Activated naive CD4-positive, alpha-beta T cell treated with Interleukin-2 at 50 U/mL for 16 hours (primary cell): ENCODE measurements around the gene C1R.
"Not testable (repeated sequence)": the region's sequence is repeated elsewhere in the genome, so short reads cannot be mapped to it uniquely, and the experiment has no call there.

Experiments
- DNase-seq: peaks from one replicate; pipeline ENCODE4 v3.0.0-alpha.2; 2020

The C1R gene

DNA sequence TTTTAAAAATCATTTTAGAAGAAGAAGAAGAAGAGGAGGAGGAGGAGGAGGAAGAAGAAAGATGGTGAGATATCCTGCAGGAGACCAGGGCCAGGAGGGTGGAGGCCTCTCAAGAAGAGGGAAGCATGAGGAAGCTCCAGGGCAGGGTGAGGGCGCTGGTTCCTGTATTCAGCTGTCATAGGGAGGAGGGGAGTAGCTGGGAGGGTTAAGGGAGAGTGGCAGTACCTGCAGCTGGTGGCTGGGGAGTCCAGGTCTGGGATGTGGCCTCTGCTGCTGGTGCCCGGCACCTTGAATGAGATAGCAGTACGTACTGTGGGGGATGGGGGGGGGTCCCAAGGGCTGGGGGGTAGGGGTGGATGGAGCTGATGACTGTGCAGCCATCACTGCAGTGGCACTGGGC is 26.6 kb upstream of the C1R start:
- DNase-seq = no peak

DNA sequence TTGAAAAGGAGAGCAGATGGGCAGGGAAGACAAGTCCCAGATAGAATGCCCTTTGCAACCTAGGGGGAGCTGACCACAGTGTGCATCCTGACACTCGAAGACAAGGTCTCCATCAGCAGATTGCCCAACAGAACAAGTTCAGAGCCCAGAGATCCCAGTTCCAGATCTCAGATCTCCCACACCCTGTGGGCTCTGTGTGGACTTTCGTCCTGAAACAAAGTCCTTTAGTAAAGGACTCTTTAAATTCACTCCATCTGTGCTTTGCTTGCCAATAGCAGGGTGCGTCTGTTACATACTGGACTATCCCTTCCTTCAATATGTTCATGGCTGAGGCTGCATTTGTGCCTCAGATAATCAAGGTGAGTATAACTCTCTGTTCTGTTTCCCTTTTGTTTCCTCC is 25.4 kb upstream of the C1R start:
- DNase-seq = no peak

DNA sequence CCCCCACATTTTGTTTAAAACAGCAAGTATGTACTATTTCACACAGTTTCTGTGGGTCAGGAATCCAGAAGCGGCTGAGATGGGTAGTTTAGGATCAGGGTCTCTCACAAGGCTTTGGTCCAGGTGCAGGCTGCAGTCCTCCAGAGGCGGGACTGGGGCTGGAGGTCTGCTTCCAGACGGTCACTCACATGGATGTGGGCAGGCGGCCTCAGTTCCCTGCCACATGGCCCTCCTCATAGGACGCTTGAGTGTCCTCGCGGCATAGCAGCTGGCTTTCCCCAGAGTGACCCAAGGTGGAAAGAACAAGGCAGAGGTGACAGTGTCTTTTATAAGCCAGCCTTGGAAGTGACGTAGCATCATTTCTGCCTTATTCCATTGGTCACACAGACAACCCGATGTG is 24.7 kb upstream of the C1R start:
- no peak for DNase-seq

DNA sequence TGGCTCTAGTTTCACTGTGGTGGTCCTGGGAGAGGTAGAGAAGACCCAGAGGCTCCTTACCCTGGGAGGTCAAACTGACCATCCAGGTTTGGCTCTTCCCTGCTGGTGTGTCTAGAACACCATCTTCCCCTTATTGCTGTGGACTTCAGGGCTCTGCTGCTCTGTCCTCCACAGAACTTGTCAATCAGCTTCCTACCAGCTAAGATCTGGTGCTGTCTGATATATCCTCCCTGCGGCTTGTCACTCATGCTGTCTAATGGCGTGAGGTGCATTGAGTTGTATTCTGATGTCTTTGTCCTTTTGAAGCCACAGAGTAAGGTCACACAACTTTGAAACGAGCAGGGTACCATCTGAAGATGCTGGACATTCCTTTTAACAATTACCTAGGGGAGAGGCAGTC is 24.0 kb upstream of the C1R start:
- DNase-seq = no peak

DNA sequence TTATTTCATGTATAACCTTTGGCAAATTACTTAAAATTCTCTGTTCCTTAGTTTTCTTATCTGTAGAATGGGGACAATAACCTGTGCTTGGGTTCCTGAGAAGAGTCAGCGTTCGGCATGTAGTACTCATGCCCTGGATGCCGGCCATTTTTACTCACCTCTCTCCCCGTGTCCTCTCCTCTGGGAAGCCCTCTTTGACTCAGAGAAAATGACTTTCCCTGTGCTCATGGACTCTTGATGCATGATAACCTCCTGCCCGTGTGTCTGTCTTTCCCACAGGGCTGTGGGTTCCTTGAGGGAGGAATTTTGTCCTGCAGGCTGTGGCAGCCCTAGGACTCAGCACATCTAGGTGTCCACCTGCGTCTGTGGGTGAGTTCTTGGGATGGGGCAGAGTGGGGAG is 22.6 kb upstream of the C1R start:
- DNase-seq = no peak

DNA sequence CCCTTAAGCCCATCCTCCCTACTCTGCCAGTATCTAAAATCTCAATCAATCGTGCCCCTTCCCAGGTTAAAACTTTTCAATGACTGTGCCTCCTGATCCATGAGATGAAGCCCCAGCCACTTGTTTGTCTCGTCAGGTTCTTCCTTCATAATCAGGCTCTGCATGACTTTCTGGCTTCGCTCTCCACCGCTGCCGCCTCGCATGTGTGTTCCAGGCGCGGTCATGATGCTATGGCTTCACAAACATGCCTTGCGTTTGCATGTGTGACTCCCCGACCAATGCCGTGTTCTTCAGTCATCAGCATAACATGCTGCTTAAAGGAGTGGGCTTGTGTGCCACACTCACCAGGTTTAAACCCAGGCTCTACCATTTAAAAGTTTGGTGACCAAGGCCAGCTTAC is 21.8 kb upstream of the C1R start:
- DNase-seq = no peak

DNA sequence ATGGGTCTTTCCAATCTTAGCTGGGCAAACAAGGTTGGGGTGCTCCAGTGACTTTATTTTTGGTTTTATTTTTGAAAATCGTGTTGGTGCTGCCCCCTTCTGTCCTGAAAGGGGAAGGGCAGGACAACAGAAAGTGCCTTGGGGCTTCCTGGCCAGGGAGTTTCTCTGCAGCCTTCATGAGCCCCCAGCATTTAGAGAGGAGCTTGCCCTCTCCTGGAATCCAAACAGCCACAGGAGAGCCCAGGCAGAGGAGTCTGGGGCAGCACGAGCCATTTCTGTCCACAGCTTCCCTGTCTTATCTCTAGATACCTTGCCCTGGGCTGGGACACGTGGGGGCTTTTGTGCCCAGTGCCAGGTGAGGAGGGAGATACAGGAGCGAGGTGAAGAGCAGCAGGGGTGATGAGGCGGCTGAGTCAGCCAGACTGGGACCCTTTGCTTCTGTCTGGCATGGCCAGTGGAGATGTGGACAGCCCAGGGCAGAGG is 21.2 kb upstream of the C1R start:
- DNase-seq = peak; percentile 33

DNA sequence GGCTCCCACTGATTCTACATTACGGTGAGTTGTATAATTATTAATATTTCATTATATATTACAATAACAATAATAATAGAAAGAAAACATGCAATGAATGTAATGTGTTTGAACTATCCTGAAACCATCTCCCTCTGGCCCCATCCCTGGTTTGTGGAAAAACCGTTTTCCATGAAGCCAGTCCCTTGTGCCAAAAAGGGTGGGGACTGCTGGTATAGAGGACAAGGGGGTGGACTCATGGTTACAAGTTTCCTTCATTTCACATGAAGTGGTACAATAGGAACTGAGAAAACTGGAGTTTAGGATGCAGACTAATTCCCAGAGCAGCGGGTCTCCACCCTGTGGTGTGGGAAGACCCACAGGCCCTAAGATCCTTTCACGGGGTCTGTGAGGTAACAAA is 19.8 kb upstream of the C1R start:
- DNase-seq = no peak

DNA sequence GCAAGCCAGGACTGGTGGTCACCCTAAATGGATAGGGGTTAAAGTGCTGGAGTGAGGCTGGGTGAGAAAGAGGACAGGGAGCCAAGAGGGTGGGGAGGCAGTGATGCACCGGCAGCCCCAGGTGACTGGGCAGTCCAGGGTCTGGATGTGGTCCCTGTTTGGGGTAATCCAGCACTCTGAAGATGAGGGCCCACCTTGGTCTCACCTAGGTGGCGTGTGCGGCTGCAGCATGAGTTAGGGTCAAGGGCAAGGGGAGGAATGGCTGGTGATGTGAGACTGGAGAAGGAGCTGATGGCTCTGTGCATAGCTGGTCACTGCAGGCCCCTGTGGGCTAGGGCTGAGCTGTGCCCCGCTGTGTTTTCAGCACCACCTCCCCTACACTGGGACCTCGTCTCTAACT is 18.4 kb upstream of the C1R start:
- DNase-seq = no peak

DNA sequence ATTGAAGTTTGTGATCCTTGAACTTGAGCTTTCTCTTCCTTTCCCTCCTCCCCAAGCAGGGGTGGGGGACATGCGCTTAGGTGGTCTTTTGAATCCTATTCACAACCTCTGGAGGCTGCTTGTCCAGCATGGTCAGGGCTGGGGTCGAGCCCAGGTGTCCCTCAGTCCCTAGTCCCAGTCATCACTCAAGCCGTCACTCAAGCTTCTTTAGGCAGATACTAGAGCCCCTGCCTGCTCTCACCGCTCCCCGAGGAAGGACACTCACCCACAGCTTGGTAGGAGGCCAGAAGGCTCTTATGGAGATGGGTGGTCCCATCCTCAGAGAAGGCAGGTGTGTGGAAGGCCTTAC is 17.3 kb upstream of the C1R start:
- no peak for DNase-seq

DNA sequence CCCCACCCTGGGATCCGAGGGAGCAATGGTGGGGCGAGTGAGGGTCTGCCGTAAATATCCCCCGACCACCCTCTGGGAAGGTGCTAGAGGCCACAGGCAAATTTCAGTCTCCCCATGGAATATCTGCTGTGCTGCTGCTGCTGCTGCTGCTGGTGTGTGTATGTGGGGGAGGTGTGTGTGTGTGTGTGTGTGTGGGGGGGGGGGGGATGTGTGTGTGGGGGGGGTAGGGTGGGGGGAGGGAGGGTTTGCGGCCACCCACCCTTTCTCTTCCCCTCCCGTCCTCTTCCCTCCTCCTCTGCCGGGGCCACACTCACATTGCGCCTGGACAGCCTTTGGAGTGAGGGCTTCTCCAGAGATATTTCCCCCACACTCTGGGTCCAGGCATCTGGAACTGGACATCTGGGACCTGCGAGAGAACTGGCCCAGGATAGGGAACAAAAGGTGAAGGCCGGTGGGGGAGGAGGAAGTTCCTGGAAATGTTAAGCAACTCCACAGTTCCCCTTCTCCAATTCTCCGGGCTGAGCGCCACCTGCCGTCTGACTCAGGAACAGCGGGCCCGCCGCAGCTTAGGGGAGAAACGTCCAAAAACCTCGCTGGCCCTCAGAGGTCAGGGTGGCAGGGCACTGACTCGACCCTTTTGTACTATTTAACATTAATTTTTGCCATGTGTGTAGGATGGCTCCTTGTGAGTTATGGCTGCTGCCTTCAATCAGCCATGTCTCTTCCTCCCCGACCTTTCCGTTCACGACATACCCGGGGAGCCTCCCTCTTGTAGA is 16.7 kb upstream of the C1R start, which contains the start of gene C1RL:
Gene C1RL, minus strand, starts transcription at position 419 of the 776 bp plus-strand sequence. Its CDS starts 34 bp downstream, at position 385.
- peak; percentile 87 for DNase-seq

DNA sequence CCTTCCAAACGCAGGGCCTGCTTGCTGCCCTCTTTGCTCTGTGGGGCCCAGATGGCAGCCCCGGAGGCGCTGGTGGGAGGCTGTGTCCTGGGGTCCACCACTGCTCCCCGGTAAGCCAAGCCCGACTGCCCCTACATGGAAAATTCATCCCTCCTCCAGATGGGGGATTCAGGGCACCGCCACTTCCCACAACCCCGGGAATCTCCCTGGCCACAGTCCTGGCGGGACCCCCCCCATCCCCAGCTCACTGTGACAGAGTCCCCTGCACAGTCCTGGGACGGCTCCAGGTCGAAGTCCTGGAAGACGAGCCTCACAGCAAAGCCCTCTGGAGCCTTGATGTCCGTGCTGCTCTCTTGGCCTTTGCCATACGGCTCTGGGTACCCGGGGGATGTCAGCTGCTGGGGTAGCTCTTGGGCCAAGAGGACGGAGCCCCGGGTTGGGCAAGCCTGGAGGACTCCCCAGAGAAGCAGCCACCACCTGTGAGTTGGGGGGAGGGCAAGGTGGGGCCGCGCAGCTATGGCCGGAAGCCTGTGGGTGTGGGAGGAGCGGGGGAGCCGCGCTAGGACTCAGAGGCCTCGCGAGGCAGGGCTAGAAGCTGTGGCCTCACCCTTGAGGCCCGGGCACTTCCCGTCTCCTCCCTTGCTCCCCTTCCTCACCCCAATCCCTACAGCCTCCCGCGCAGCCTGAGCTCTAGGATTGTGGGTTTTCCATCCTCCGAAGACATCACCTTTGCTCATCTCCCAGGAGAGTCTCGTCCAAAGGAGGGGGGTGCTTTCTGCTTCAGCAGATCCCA is 16.0 kb upstream of the C1R start:
- peak; percentile 77 for DNase-seq

DNA sequence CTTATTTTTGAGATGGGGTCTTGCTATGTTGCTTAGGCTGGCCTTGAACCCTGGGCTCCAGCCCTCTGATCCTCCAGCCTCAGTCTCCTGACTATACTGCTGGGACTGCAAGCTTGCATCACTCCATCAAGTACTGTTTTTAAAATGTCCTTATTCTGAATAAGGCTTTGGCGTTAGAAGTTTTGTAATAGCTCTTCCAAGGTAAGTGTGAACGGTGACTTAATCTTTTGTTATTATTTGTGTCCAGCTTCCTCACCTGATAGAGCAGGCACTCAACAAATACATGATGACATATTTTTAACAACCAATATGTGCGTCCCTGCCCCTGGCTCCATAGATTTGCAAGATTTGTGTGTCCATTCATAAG is 15.4 kb upstream of the C1R start:
- DNase-seq = peak; percentile 6

DNA sequence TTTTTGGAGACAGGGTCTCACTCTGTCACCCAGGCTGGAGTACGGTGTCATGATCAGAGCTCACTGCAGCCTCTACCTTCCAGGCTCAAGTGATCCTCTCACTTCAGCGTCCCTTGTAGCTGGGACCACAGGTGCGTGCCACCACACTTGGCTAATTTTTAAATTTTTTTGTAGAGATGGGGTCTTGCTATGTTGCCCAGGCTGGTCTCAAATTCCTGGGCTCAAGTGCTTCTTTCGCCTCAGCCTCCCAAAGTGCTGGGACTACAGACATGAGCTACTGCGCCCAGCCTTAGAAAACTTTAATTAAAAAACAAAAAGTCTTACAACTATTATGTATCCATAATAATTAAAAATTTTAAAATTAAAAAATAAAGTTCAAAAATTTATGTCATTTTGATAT is 14.9 kb upstream of the C1R start:
- not testable (repeated sequence) for DNase-seq

DNA sequence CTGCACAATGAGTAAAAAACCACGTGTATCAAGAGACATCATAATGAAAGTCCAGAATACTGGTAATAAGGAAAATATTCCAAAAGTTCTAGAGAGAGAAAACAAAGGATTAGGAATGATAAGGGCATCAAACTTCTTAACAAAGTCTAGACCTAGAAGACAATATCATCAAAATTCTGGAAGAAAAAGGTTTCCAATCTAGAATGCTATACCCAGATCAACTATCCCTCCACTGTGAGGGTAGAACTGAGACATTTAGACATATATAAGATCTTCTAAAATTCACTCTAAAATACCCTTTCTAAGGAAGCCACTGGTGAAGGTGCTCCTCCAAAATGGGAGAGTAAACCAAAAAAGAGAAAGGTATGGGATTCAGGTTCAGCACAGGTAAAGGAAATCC is 13.8 kb upstream of the C1R start:
- no peak for DNase-seq

DNA sequence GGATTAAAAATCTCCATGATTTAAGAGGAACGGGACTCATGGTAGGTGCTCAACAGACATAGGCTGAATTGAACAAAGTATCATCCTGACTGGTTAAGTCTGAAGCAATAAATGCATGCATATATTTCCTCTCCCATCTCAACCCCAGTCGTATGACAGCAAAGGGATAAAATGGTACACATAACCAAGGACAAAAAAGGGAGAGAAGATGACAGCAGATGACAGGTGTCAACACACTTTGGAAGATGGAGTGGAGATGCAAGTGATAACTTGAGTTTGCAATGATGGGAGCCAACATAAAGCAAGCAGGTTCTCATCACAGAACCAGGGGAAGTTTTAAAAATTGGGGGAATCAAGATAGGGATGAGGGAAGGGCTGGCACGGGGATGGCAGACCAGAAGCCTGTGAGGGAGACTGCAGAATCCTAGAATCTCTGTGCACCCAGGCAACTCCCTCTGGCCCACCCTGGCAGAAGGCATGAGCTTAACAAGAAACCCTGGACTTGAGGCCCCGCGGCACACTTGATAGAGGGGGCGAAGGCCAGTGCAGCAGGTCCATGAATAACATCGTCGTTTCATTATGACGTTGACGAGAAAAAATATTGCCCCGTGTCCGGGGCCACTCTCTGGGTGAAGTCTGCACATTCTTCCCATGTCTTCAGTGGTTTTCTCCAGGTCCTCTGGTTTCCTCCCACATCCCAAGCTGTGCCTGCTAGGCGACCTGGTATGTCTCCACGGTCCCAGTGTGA is 11.8 kb upstream of the C1R start:
- no peak for DNase-seq

DNA sequence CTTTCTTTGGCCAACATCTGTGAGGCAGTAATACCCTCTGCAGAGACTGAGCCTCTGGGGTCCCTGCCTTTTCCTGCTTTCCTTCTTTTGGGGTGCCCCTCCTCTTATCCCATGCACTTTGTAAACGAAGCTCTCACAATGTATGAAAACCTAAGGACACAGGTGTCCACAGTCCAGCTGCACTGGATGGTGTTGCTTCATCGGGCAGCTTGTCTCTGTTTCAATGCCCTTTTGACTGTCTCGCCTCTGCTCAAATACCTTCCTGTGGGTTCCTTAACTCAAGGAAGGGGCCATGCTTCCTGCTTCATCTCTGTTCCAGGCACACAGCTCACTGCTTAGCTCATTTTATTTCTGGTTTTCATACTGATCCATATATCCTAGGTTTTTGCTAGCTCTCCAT is 10.3 kb upstream of the C1R start:
- no peak for DNase-seq

DNA sequence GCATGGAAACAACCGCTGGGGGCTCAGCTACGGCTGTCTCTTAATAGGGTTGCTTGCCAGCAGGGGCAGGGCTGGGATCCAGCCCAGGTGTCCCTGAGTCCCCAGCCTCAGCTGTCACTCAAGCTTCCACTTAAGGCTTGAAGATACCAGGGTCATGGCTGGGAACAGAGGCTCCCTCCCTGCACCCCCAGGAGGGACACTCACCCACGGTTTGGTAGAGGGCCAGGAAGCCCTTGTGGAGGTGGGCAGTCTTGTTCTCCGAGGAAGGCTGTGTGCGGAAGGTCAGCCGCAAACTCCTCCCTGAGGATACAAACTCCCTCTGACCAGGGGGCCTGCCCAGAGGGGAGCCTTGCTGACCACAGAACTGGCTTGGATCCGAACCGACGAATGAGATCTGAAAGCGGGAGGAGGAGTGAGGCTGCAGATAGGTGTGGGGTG is 9.5 kb upstream of the C1R start:
- DNase-seq = no peak

DNA sequence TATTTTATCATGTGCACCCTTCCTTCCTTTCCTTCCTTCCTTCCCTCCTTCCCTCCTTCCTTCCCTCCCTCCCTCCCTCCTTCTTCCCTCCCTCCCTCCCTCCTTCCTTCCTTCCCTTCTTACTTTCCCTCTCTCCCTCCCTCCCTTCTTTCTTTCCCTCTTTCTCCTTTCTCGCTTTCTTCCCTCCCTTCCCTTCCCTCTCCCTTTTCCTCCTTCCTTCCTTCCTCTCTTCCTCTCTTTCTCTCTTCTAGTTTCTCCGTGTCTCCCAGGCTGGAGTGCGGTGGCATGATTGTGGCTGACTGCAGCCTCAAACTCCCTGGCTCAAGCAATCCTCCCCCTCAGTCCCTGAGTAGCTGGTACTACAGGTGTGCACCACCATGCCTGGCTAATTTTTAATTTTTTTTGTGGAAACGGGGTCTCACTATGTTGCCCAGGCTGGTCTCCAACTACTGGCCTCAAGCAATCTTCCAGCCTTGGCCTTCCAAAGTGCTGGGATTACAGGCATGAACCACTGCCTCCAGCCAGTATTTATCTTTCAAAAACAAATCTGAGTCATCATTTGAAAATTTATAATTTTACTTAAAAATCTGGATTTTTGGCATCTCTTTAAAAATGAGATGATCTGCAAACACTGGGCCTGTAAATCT is 8.9 kb upstream of the C1R start:
- DNase-seq = no peak

DNA sequence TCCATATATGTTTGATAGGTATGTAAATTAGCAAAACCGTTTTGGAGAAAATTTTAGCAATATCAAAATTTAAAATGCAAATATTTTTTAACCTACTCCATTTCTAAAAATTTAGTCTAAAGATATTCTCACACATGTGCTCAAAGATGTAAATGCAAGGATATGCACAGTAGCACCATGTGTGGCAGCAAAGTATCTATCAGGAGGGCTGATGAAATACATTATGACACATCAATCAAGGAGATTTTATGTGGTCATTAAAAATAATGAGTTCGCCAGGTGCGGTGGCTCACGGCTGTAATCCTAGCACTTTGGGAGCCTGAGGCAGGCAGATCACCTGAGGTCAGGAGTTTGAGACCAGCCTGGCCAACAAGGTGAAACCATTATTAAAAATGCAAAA is 8.0 kb upstream of the C1R start:
- DNase-seq = no peak

DNA sequence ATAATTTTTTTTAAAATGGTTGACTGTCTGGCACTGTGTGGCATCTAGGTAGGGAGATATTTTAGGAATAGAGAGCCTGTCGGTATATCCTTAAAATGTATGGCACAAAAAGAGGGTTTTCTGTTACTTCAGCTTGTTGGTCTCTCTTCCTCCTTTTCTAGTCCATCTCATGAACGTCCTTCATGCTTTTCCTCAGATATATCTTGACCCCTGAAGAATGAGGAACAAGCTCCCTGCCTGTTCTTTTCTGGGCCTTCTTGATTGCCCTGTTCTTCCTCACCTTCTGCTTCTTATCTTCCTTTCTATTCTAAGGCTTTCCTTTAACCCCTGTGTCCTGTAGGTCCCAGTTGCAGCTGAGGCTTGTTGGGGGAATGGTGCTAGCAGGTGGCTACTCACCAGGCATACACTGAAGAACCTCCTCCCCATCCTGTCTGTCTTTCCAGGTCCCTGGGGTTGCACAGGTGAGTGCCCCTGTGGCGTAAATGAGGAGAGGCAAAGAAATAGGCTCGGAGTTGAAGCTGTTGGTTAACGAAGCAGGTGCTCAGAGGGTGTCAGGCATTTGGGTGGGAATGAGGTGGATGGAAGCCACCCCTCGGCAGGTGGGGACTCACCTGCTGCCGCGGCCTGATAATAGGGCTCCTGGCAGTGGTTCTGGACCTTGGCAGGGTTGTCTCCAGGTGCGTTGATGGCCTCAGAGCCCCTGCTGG is 7.2 kb upstream of the C1R start:
- DNase-seq = no peak

DNA sequence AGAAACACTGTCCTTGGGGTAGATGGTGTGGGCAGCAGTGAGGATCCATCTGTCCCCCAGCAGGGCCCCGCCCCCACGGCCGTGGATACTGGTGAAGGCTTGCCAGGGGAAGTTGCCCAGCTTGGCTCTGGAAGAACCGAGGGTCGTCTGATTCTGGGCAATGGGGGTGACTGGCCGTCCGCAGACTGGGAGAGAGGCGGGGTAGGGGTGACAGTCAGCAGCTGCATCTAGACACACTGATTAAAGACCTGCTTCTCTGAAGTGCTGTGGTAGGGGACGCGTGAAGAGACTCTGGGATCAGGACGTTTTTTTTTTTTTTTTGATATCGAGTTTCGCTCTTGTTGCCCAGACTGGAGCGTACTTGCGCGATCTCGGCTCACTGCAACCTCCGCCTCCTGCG is 4.7 kb upstream of the C1R start:
- DNase-seq = no peak
